Mesendoderm (in vitro differentiated cells): ENCODE measurements around the gene LMF1.

Source experiments
- DNase-seq: peaks from one replicate; pipeline ENCODE4 v3.0.0; 2013
- H2AK5ac ChIP-seq: 2 replicates; pipeline ENCODE4 v1.6.1; 2013; ENCODE audit warnings: low read length, inconsistent platforms
- H2BK120ac ChIP-seq: 2 replicates; pipeline ENCODE4 v1.6.1; 2013; ENCODE audit warnings: low read depth, mild to moderate bottlenecking, low read length, moderate library complexity, mixed read lengths
- H2BK15ac ChIP-seq: replicated peaks from 2 replicates; pipeline ENCODE4 v1.6.1; 2013; ENCODE audit warnings: low read depth, mild to moderate bottlenecking, moderate library complexity
- H2BK5ac ChIP-seq: 2 replicates; pipeline ENCODE4 v1.6.1; 2013; ENCODE audit warnings: low read length, inconsistent platforms
- H3K18ac ChIP-seq: 2 replicates; pipeline ENCODE4 v1.6.1; 2013; ENCODE audit warnings: mild to moderate bottlenecking, low read length, mixed read lengths
- H3K23ac ChIP-seq: one replicate; pipeline ENCODE4 v1.6.1; 2013; ENCODE audit warnings: low read length
- H3K27ac ChIP-seq: 2 replicates; pipeline ENCODE4 v1.5.1; 2013; ENCODE audit warnings: low read depth, mild to moderate bottlenecking, inconsistent platforms, low read length, moderate library complexity
- H3K27me3 ChIP-seq: 2 replicates; pipeline ENCODE4 v1.6.1; 2013; ENCODE audit warnings: low read length, control low read depth, mild to moderate bottlenecking, inconsistent platforms; ENCODE audit not compliant: insufficient read depth, poor library complexity
- H3K36me3 ChIP-seq: 2 replicates; pipeline ENCODE4 v1.6.1; 2013; ENCODE audit warnings: low read length, inconsistent platforms; ENCODE audit not compliant: control insufficient read depth, insufficient read depth
- H3K4ac ChIP-seq: one replicate; pipeline ENCODE4 v1.6.1; 2013; ENCODE audit warnings: low read depth, mild to moderate bottlenecking, low read length, moderate library complexity
- H3K4me1 ChIP-seq: 2 replicates; pipeline ENCODE4 v1.6.1; 2013; ENCODE audit warnings: low read depth, low read length, inconsistent platforms; ENCODE audit not compliant: control insufficient read depth
- H3K4me2 ChIP-seq: 2 replicates; pipeline ENCODE4 v1.6.1; 2013; ENCODE audit warnings: low read length
- H3K4me3 ChIP-seq: 2 replicates; pipeline ENCODE4 v1.5.1; 2013; ENCODE audit warnings: mild to moderate bottlenecking, low read length
- H3K56ac ChIP-seq: one replicate; pipeline ENCODE4 v1.6.1; 2013; ENCODE audit warnings: low read length
- H3K79me1 ChIP-seq: 2 replicates; pipeline ENCODE4 v1.6.1; 2013; ENCODE audit warnings: low read length, inconsistent platforms
- H3K79me2 ChIP-seq: 2 replicates; pipeline ENCODE4 v1.6.1; 2013; ENCODE audit warnings: mild to moderate bottlenecking, low read length; ENCODE audit not compliant: control insufficient read depth, insufficient read depth
- H3K9ac ChIP-seq: 2 replicates; pipeline ENCODE4 v1.6.1; 2013; ENCODE audit warnings: low read length, inconsistent platforms
- H4K5ac ChIP-seq: one replicate; pipeline ENCODE4 v1.6.1; 2013; ENCODE audit warnings: low read length
- H4K8ac ChIP-seq: one replicate; pipeline ENCODE4 v1.6.1; 2013; ENCODE audit warnings: low read depth, mild to moderate bottlenecking, control low read depth, low read length, moderate library complexity
- WGBS: extraction: QIAGEN DNeasy Blood & Tissue Kit; methylation state at CpG from one replicate; pipeline ENCODE4 v1.1.7; 2013; ENCODE audit warnings: low lambda C conversion rate, missing lambda C conversion rate; ENCODE audit not compliant: insufficient coverage; ENCODE audit errors: extremely low coverage; 5-methylcytosine and 5-hydroxymethylcytosine counted together

LMF1 gene

DNA sequence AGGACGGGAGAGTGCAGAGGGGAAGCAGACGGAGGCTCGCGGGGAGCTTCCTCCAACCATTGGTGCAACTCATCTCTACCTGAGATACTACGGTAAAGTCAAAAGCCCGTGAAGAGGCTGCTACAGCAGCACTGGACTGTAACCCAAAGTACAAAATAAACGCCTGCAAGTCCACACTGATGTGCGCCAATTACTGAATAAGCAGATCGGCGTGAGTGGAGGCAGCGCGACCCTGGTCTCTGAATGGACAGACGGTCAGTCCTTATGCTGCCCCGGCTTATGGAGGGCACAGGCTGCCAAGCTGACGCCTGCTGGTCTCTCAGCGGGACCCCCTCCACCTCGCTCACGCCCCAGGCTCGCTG lies 58.5 kb downstream of the LMF1 start:
- H4K8ac ChIP-seq, result no peak overlapping the region
- no peak overlapping the region for H3K4me2 ChIP-seq
- DNase-seq, result no peak
- no peak overlapping the region for H2BK120ac ChIP-seq
- no peak overlapping the region for H3K18ac ChIP-seq
- H4K5ac ChIP-seq, result no peak overlapping the region
- H3K4ac ChIP-seq, result no peak overlapping the region
- H3K4me1 ChIP-seq, result no peaks in the 10 kb centered on the region
- H2BK15ac ChIP-seq, result no peak overlapping the region
- H3K79me1 ChIP-seq, result no peaks in the 10 kb centered on the region
- H3K56ac ChIP-seq, result no peak overlapping the region
- H3K36me3 ChIP-seq, result no peaks in the 10 kb centered on the region
- H2AK5ac ChIP-seq, result no peak overlapping the region
- no peak overlapping the region for H2BK5ac ChIP-seq
- no peak overlapping the region for H3K27ac ChIP-seq
- no CpG with 5 or more reads among the region's 19 CpGs for WGBS
- no peak overlapping the region for H3K4me3 ChIP-seq
- H3K79me2 ChIP-seq, result no peaks in the 10 kb centered on the region
- no peak overlapping the region for H3K9ac ChIP-seq
- no peak overlapping the region for H3K23ac ChIP-seq
- no peaks in the 10 kb centered on the region for H3K27me3 ChIP-seq

DNA sequence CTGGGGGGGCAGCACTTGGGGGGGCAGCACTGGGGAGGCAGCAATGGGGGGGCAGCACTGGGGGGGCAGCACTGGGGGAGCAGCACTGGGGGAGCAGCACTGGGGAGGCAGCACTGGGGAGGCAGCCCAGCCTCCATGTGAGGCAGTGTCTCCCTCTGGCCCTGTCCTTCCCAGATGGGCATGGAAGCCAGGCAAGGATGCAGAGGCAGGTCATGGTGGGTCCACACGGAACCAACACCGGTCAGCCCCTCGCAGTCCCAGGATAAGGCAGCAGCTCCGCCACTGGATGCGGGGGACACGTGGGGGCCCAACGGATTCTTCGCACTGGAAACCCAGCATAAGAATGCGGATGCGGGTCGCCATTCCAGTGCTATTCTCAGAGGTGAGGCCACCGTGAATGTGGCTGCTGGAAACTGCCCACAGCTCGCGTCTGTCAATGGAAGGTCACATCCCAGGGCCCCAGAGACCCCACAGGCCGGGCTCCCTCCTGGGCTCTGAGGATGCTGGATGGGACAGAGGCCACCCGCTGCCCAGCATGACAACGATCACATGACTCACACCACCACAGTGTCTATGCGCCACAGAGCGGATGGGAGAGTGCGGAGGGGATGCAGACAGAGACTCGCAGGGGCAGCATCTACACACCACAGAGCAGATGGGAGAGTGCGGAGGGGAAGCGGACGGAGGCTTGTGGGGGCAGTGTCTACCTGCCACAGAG lies 59.0 kb downstream of the LMF1 start:
- Histone ChIP-seq H3K27ac (no peak overlapping the region), H3K27me3 (no peaks in the 10 kb centered on the region), H2BK15ac (no peak overlapping the region), H3K4ac (no peak overlapping the region), H4K8ac (no peak overlapping the region), H3K79me2 (no peaks in the 10 kb centered on the region), H4K5ac (no peak overlapping the region), H2BK5ac (no peak overlapping the region), H2BK120ac (no peak overlapping the region), H3K9ac (no peak overlapping the region), H3K23ac (no peak overlapping the region), H3K79me1 (no peaks in the 10 kb centered on the region), H2AK5ac (no peak overlapping the region), H3K18ac (no peak overlapping the region), H3K4me1 (no peaks in the 10 kb centered on the region), H3K36me3 (no peaks in the 10 kb centered on the region), H3K56ac (no peak overlapping the region), H3K4me2 (no peak overlapping the region), H3K4me3 (no peak overlapping the region)
- no peak for DNase-seq
- WGBS, result no CpG with 5 or more reads among the region's 24 CpGs

DNA sequence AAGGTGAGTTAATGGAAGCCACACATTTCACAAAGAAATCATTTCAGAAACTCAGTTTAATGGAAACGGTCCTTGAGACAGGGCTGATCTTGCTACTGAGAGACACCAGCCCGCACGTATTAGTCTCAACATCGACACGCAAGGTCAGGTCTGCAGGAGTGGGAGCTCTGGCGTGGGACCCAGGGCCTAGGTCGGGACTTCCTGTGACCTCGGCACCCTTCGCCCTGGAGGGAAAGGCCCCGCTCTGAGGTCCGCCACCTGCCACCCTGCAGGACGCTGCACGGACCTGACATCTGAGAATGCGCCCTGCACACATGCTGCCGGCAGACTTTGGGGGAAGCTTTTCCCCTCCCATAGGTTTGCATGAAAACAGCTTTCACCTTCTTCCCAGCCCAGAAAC lies 59.7 kb downstream of the LMF1 start:
- no peak overlapping the region for H4K8ac ChIP-seq
- H3K36me3 ChIP-seq, result no peaks in the 10 kb centered on the region
- no peak overlapping the region for H3K9ac ChIP-seq
- no peak overlapping the region for H3K23ac ChIP-seq
- no peak overlapping the region for H2AK5ac ChIP-seq
- H3K56ac ChIP-seq, result no peak overlapping the region
- no CpG with 5 or more reads among the region's 15 CpGs for WGBS
- no peak overlapping the region for H3K4me3 ChIP-seq
- no peaks in the 10 kb centered on the region for H3K27me3 ChIP-seq
- no peak overlapping the region for H2BK15ac ChIP-seq
- H3K18ac ChIP-seq, result no peak overlapping the region
- no peak overlapping the region for H3K4ac ChIP-seq
- no peak overlapping the region for H2BK5ac ChIP-seq
- H3K4me1 ChIP-seq, result no peaks in the 10 kb centered on the region
- H2BK120ac ChIP-seq, result no peak overlapping the region
- no peaks in the 10 kb centered on the region for H3K79me1 ChIP-seq
- H3K79me2 ChIP-seq, result no peaks in the 10 kb centered on the region
- no peak for DNase-seq
- H3K4me2 ChIP-seq, result no peak overlapping the region
- H4K5ac ChIP-seq, result no peak overlapping the region
- no peak overlapping the region for H3K27ac ChIP-seq

DNA sequence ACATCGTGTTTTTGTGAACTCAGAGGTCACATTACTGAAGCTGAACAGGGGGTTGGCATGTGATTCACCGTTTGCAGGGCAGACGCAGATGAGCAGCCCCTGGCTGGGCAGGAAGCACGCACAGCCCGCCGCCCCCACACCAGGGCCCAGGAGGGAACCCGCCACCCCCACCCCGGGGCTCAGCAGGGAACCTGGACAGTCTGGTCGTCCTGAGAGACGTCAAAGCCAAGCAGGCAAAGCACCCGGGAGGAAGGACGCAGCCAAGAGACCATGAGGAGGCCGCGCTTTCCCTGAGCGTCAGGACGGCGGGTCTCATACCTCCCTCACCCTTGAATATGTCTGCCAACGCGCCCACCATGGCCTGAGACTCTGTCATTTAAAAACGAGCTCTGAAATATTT lies 60.6 kb downstream of the LMF1 start:
- no peak overlapping the region for H2BK120ac ChIP-seq
- WGBS, result no CpG with 5 or more reads among the region's 20 CpGs
- DNase-seq, result no peak

DNA sequence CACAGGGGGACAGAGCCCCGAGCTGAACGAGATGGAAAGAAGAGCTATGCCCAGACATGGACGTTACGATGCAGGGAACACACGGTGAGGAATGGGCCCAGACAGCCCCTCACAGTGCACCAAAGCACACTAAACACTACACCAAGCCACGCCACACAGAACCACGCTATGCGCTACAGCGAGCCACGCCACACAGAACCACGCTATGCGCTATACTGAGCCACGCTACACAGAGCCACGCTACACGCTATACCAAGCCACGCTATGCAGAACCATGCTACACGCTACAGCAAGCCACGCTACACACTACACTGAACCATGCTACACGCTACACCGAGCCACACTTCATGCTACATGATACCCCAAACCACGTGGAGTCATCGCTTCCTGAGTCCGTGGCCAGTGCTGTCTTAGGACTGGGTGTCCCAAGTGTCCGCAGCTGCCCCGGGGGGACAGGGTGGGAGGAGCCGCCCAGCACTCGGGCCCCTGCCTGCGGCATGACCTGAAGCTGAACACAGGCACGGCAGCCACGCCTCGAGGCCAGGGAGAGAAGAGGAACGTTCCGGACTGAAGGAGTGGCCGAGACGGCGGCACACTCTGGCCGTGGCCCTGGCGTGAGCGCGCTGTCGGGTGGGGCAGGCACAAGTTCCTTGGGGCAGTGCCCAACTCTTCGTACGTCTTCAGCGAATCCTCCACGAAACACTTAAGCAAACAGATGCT lies 61.3 kb downstream of the LMF1 start:
- no peak overlapping the region for H3K4me2 ChIP-seq
- H3K23ac ChIP-seq, result no peak overlapping the region
- no peak overlapping the region for H3K9ac ChIP-seq
- no peak overlapping the region for H2BK5ac ChIP-seq
- no peak overlapping the region for H3K56ac ChIP-seq
- no CpG with 5 or more reads among the region's 45 CpGs for WGBS
- no peak overlapping the region for H4K8ac ChIP-seq
- no peak overlapping the region for H2BK15ac ChIP-seq
- no peak overlapping the region for H2BK120ac ChIP-seq
- no peaks in the 10 kb centered on the region for H3K79me2 ChIP-seq
- H3K18ac ChIP-seq, result no peak overlapping the region
- no peak overlapping the region for H4K5ac ChIP-seq
- H3K27ac ChIP-seq, result no peak overlapping the region
- H3K4ac ChIP-seq, result no peak overlapping the region
- H3K27me3 ChIP-seq, result no peaks in the 10 kb centered on the region
- no peak overlapping the region for H3K4me3 ChIP-seq
- H3K4me1 ChIP-seq, result no peaks in the 10 kb centered on the region
- H3K79me1 ChIP-seq, result no peaks in the 10 kb centered on the region
- H2AK5ac ChIP-seq, result no peak overlapping the region
- no peak for DNase-seq
- H3K36me3 ChIP-seq, result no peaks in the 10 kb centered on the region

More for the DNA sequence above, 60.6 kb downstream of the LMF1 start:
- H3K4me1 ChIP-seq, result no peaks in the 10 kb centered on the region
- no peak overlapping the region for H3K9ac ChIP-seq
- H3K79me1 ChIP-seq, result no peaks in the 10 kb centered on the region
- H3K4me3 ChIP-seq, result no peak overlapping the region
- H2AK5ac ChIP-seq, result no peak overlapping the region
- H2BK15ac ChIP-seq, result no peak overlapping the region
- H3K23ac ChIP-seq, result no peak overlapping the region
- no peaks in the 10 kb centered on the region for H3K36me3 ChIP-seq
- no peaks in the 10 kb centered on the region for H3K27me3 ChIP-seq
- no peak overlapping the region for H3K4ac ChIP-seq
- H4K5ac ChIP-seq, result no peak overlapping the region
- H4K8ac ChIP-seq, result no peak overlapping the region
- H3K79me2 ChIP-seq, result no peaks in the 10 kb centered on the region
- no peak overlapping the region for H3K56ac ChIP-seq
- H3K27ac ChIP-seq, result no peak overlapping the region
- H3K4me2 ChIP-seq, result no peak overlapping the region
- H3K18ac ChIP-seq, result no peak overlapping the region
- no peak overlapping the region for H2BK5ac ChIP-seq
